ENCODE data around the gene RIIAD1.
"Not testable (repeated sequence)": the region's sequence is repeated elsewhere in the genome, so short reads cannot be mapped to it uniquely, and the experiment has no call there.

- TF ChIP-seq CTCF (conservative IDR thresholded peaks at IDR 0.05); EZH2 (IDR thresholded peaks at IDR 0.05; ENCODE audit: low read depth): not testable (repeated sequence)
Measured at GRCh38 chr1:151682901-151683300, 38.4 kb upstream of the RIIAD1 start.

Data from PC-9 (cell line).